ENCODE measurements around the gene CDRT4. TPM values are rescaled to one million over a fixed set of nuclear protein-coding genes. Genes with fewer than 3 reads are reported as not detected.

Gene CDRT4
- total and polyA plus RNA-seq, 2 donors (not counting 3 experiments of a cell fraction or from before 2014, with no cell fraction given), result 11.5 to 13.6 TPM

DNA sequence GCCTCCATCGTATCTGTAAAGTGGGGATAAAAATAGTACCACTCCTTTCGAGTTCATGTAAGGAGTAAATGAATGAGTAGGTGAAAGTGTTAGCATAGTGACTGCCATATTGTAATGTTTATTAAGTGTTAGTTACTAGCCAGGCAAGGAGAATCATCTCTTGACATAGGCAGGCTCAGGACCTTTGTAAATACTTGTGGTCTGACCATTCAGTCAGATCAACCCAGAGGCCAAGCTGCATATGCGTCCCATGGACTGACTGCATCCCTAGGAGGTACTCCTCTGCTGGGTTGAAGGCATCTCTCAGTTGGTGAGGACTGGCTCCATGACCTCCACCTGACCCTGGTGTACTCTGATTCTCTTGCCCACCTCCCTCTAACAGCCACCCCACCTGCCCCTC lies 40.5 kb upstream of the CDRT4 start:
- H2AFZ ChIP-seq (ENCODE audit: low read depth, low read length), result no peak overlapping the region
- dilution Hi-C loops (cut with MboI; ENCODE audit: extremely low pct_ligation_motif_present, low sequenced_read_pairs) (no loop called here), intact Hi-C loops (cut with micrococcal nuclease) (no loop called here)
- FAIRE-seq, result no peak
- no peak overlapping the region for H3K4me3 ChIP-seq (replicated peaks in 1 of 3; ENCODE audit: insufficient read depth in 1 of 3, low read depth in 1 of 3, low read length in 3 of 3)
- no peak overlapping the region for H3K4me2 ChIP-seq (ENCODE audit: insufficient read depth, low read length)
- H3K36me3 ChIP-seq (ENCODE audit: control insufficient read depth in 2 of 2, extremely low read depth in 1 of 2, insufficient read depth in 2 of 2, low read length in 2 of 2), result no peaks in the 10 kb centered on the region
- no peaks in the 10 kb centered on the region for H4K20me1 ChIP-seq (replicated peaks; ENCODE audit: control insufficient read depth, extremely low read depth, insufficient read depth, low read length)
- no TSS peak for BruUV-seq (replicated peaks)
- POLR2A ChIA-PET, result interaction anchor here (0.5 kb wide), 1 partner anchor 874 kb away, joined by 7 read pairs; no protein-coding TSS in a partner anchor
- no peaks in the 10 kb centered on the region for H3K9me3 ChIP-seq (replicated peaks; ENCODE audit: control insufficient read depth, insufficient read depth, low read length)
- TF ChIP-seq FOS (IDR thresholded peaks at IDR 0.05; ENCODE audit: borderline replicate concordance, insufficient read depth, low read length), result no peak
- no peak for TF ChIP-seq POLR2AphosphoS5 (IDR thresholded peaks at IDR 0.05; ENCODE audit: insufficient read depth, low read depth, low read length)
- no peak for TF ChIP-seq JUN (IDR thresholded peaks at IDR 0.05; ENCODE audit: borderline replicate concordance, insufficient read depth, insufficient read length, low read depth)
- TF ChIP-seq GATA2 (IDR thresholded peaks at IDR 0.05; ENCODE audit: insufficient read depth, insufficient read length, low read depth, low read length), result no peak
- TF ChIP-seq, protein P1, sequence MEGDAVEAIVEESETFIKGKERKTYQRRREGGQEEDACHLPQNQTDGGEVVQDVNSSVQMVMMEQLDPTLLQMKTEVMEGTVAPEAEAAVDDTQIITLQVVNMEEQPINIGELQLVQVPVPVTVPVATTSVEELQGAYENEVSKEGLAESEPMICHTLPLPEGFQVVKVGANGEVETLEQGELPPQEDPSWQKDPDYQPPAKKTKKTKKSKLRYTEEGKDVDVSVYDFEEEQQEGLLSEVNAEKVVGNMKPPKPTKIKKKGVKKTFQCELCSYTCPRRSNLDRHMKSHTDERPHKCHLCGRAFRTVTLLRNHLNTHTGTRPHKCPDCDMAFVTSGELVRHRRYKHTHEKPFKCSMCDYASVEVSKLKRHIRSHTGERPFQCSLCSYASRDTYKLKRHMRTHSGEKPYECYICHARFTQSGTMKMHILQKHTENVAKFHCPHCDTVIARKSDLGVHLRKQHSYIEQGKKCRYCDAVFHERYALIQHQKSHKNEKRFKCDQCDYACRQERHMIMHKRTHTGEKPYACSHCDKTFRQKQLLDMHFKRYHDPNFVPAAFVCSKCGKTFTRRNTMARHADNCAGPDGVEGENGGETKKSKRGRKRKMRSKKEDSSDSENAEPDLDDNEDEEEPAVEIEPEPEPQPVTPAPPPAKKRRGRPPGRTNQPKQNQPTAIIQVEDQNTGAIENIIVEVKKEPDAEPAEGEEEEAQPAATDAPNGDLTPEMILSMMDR (IDR thresholded peaks at IDR 0.05; ENCODE audit: extremely low read depth in 1 of 2, insufficient read depth in 1 of 2, low read depth in 1 of 2, low read length in 2 of 2), result no peak
- TF ChIP-seq POLR2A (IDR thresholded peaks at IDR 0.05; ENCODE audit: low read depth, low read length), result no peak
- no peak for TF ChIP-seq EZH2 (IDR thresholded peaks at IDR 0.05; ENCODE audit: borderline replicate concordance, low read depth, low read length, severe bottlenecking)
- TF ChIP-seq, protein P2, sequence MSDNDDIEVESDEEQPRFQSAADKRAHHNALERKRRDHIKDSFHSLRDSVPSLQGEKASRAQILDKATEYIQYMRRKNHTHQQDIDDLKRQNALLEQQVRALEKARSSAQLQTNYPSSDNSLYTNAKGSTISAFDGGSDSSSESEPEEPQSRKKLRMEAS (IDR thresholded peaks at IDR 0.05; ENCODE audit: insufficient read depth, insufficient read length), result no peak
- TF ChIP-seq MYC (IDR thresholded peaks at IDR 0.05; ENCODE audit: low read depth, low read length), result no peak
- CTCF ChIA-PET, result interaction anchor here (1.3 kb wide), 1 partner anchor 250 kb away, joined by 5 read pairs; no protein-coding TSS in a partner anchor
- no peaks in the 10 kb centered on the region for H3K79me2 ChIP-seq (ENCODE audit: control insufficient read depth, insufficient read depth, low read length)
- H3K9me1 ChIP-seq (replicated peaks; ENCODE audit: control insufficient read depth, extremely low read depth, insufficient read depth, low read length), result no peaks in the 10 kb centered on the region
- no peak for DNase-seq (ENCODE audit: low read depth, low spot score)
- no peaks in the 10 kb centered on the region for H3K27me3 ChIP-seq (ENCODE audit: control insufficient read depth in 2 of 2, insufficient read depth in 2 of 2, low read length in 2 of 2)
- no peak overlapping the region for H3K9ac ChIP-seq (replicated peaks; ENCODE audit: extremely low read depth, insufficient read depth, low read length)
- no peak overlapping the region for H3K27ac ChIP-seq (ENCODE audit: insufficient read depth, low read depth, low read length)
- H3K4me1 ChIP-seq (ENCODE audit: control insufficient read depth, extremely low read depth, insufficient read depth, low read length), result peaks cover 17% of the 10 kb centered on the region

Measured in endothelial cell of umbilical vein (primary cell).